ENCODE data around the gene DHFR.
A peak's percentile ranks its signal among the peaks of the same experiment; 100 is the strongest.

DHFR gene
- 6.8 to 12.0 (median 9.5) reads per million in 3 donors for total RNA-seq

DNA sequence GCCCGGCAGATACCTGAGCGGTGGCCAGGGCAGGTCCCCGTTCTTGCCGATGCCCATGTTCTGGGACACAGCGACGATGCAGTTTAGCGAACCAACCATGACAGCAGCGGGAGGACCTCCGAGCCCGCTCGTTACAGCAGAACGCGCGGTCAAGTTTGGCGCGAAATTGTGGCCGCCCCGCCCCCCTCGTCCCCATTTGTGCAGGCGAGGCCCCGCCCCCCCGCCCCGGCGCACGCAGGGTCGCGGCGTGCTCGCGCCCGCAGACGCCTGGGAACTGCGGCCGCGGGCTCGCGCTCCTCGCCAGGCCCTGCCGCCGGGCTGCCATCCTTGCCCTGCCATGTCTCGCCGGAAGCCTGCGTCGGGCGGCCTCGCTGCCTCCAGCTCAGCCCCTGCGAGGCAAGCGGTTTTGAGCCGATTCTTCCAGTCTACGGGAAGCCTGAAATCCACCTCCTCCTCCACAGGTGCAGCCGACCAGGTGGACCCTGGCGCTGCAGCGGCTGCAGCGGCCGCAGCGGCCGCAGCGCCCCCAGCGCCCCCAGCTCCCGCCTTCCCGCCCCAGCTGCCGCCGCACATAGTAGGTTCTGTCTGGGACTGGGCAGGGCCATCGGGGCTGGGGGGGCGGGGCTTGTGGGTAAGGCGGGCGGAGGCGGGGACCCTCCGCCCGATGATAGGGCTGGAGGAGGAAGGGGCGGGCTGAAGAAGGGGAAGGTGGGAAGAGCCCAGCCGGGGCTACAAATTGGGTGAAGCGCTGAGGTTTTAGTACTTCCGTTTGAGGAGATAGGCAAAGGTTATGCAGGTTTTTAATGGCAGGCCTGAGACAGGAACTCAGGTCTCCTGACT, at the start of gene DHFR, which contains the start of gene MSH3:
Gene DHFR (minus strand): TSS at position 593 of the 840 bp plus-strand sequence. CDS start 494 bp downstream, at position 99.
Gene MSH3 (plus strand): TSS at position 262 of the 840 bp plus-strand sequence. CDS start 76 bp downstream, at position 338.
- Histone ChIP-seq H3K4me3 (ENCODE audit: insufficient read depth, low read depth, low read length, poor library complexity, severe bottlenecking) (peak within 1 kb of the TSS; percentile 79), H3K36me3 (ENCODE audit: control insufficient read depth, insufficient read depth, low read length) (peaks cover 9% of the 10 kb centered on the region)
- DNase-seq = peak; percentile 78 to 81 (median 79)

GRCh38 chr5:80704221-80704620, 49.4 kb upstream of the DHFR start:
- Histone ChIP-seq H3K36me3 (ENCODE audit: control insufficient read depth, insufficient read depth, low read length) (peaks cover 3% of the 10 kb centered on the region), H3K27me3 (replicated peaks; ENCODE audit: control insufficient read depth, insufficient read depth, low read length, poor library complexity, severe bottlenecking) (no peaks in the 10 kb centered on the region)
- DNase-seq = no peak

More for the DNA sequence above, at the start of gene DHFR, which contains the start of gene MSH3:
- no peaks in the 10 kb centered on the region for H3K27me3 ChIP-seq (replicated peaks; ENCODE audit: control insufficient read depth, insufficient read depth, low read length, poor library complexity, severe bottlenecking)
- no peaks in the 10 kb centered on the region for H3K9me3 ChIP-seq (ENCODE audit: control insufficient read depth, low read length)
- H3K27ac ChIP-seq (ENCODE audit: insufficient read depth, low read length, poor library complexity, severe bottlenecking) = peak within 1 kb of the TSS; percentile 84
- H3K4me1 ChIP-seq (ENCODE audit: control insufficient read depth, insufficient read depth, low read length, poor library complexity, severe bottlenecking) = peaks cover 12% of the 10 kb centered on the region

DNA sequence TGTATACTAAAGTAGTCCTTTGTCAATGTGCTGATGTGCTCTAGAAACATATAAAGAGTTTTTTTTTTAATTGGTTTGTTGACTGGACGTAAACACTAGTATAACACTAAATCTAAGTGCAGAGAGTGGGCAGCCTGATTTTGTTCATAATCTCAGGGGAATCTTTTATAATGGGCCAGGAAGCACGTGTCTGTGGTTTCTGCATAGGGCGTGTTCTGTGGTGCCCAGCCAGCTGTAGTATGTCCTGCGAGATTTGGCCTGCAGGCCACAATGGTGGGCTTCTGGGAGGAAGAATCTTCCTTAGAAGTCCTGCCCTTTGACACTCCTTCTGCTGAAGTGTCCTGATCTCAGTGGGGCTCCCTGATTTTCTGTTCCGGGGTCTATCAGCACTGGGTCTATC, 49.0 kb upstream of the DHFR start:
- DNase-seq = no peak
- H3K27me3 ChIP-seq (replicated peaks; ENCODE audit: control insufficient read depth, insufficient read depth, low read length, poor library complexity, severe bottlenecking) = no peaks in the 10 kb centered on the region
- no peak overlapping the region for H3K4me3 ChIP-seq (ENCODE audit: insufficient read depth, low read depth, low read length, poor library complexity, severe bottlenecking)
- H3K9me3 ChIP-seq (ENCODE audit: control insufficient read depth, low read length) = no peaks in the 10 kb centered on the region
- peaks cover 3% of the 10 kb centered on the region for H3K36me3 ChIP-seq (ENCODE audit: control insufficient read depth, insufficient read depth, low read length)
- H3K27ac ChIP-seq (ENCODE audit: insufficient read depth, low read length, poor library complexity, severe bottlenecking) = no peak overlapping the region
- no peaks in the 10 kb centered on the region for H3K4me1 ChIP-seq (ENCODE audit: control insufficient read depth, insufficient read depth, low read length, poor library complexity, severe bottlenecking)

More at GRCh38 chr5:80704221-80704620, 49.4 kb upstream of the DHFR start:
- no peaks in the 10 kb centered on the region for H3K4me1 ChIP-seq (ENCODE audit: control insufficient read depth, insufficient read depth, low read length, poor library complexity, severe bottlenecking)
- no peak overlapping the region for H3K27ac ChIP-seq (ENCODE audit: insufficient read depth, low read length, poor library complexity, severe bottlenecking)
- H3K4me3 ChIP-seq (ENCODE audit: insufficient read depth, low read depth, low read length, poor library complexity, severe bottlenecking) = no peak overlapping the region
- H3K9me3 ChIP-seq (ENCODE audit: control insufficient read depth, low read length) = no peaks in the 10 kb centered on the region

GRCh38 chr5:80703291-80703690, 48.5 kb upstream of the DHFR start:
- DNase-seq = no peak
- H3K27me3 ChIP-seq (replicated peaks; ENCODE audit: control insufficient read depth, insufficient read depth, low read length, poor library complexity, severe bottlenecking) = no peaks in the 10 kb centered on the region
- H3K36me3 ChIP-seq (ENCODE audit: control insufficient read depth, insufficient read depth, low read length) = peaks cover 3% of the 10 kb centered on the region
- no peak overlapping the region for H3K4me3 ChIP-seq (ENCODE audit: insufficient read depth, low read depth, low read length, poor library complexity, severe bottlenecking)
- H3K27ac ChIP-seq (ENCODE audit: insufficient read depth, low read length, poor library complexity, severe bottlenecking) = no peak overlapping the region
- H3K4me1 ChIP-seq (ENCODE audit: control insufficient read depth, insufficient read depth, low read length, poor library complexity, severe bottlenecking) = no peaks in the 10 kb centered on the region
- no peaks in the 10 kb centered on the region for H3K9me3 ChIP-seq (ENCODE audit: control insufficient read depth, low read length)

GRCh38 chr5:80701597-80701996, 46.8 kb upstream of the DHFR start:
- DNase-seq = no peak
- no peaks in the 10 kb centered on the region for H3K9me3 ChIP-seq (ENCODE audit: control insufficient read depth, low read length)
- H3K27ac ChIP-seq (ENCODE audit: insufficient read depth, low read length, poor library complexity, severe bottlenecking) = no peak overlapping the region
- H3K27me3 ChIP-seq (replicated peaks; ENCODE audit: control insufficient read depth, insufficient read depth, low read length, poor library complexity, severe bottlenecking) = no peaks in the 10 kb centered on the region
- no peaks in the 10 kb centered on the region for H3K4me1 ChIP-seq (ENCODE audit: control insufficient read depth, insufficient read depth, low read length, poor library complexity, severe bottlenecking)
- H3K36me3 ChIP-seq (ENCODE audit: control insufficient read depth, insufficient read depth, low read length) = no peaks in the 10 kb centered on the region
- no peak overlapping the region for H3K4me3 ChIP-seq (ENCODE audit: insufficient read depth, low read depth, low read length, poor library complexity, severe bottlenecking)

DNA sequence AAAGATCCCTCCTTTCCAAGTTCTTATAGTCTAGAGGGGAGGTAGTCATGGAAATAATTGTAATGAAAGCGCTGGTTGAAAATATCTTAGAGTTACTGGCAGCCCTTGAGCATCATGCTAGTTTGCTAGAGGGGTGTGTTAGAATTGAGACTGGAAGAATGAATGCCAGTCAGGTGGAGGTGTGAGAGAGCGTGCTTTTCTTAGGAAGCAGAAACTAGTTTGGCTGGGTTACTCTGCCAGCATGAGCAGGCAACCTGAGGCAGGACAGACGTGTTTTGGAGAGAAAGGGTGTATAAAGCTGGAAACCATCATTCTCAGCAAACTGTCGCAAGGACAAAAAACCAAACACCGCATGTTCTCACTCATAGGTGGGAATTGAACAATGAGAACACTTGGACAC, 43.6 kb upstream of the DHFR start:
- Histone ChIP-seq H3K36me3 (ENCODE audit: control insufficient read depth, insufficient read depth, low read length) (no peaks in the 10 kb centered on the region), H3K27ac (ENCODE audit: insufficient read depth, low read length, poor library complexity, severe bottlenecking) (no peak overlapping the region), H3K9me3 (ENCODE audit: control insufficient read depth, low read length) (no peaks in the 10 kb centered on the region), H3K27me3 (replicated peaks; ENCODE audit: control insufficient read depth, insufficient read depth, low read length, poor library complexity, severe bottlenecking) (no peaks in the 10 kb centered on the region), H3K4me1 (ENCODE audit: control insufficient read depth, insufficient read depth, low read length, poor library complexity, severe bottlenecking) (no peaks in the 10 kb centered on the region), H3K4me3 (ENCODE audit: insufficient read depth, low read depth, low read length, poor library complexity, severe bottlenecking) (no peak overlapping the region)
- DNase-seq = no peak

DNA sequence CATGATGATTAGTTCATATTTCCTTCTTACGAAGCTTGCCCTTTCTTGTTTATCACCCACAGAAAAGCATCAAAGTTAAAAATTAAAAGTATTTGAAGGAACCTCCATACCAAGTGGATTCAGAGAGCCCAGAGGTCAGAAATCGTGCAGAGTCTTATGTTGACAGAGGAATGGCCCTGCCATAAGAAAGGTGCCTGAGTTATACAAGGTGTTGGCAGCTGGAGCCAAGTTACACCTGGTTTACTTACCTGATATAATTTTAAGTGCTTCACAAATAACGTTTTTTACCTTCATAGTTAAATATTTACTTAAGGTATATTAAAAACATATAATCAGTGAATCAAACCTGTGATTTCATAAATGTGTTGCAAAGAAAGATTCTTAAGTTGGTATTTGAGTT, 42.3 kb upstream of the DHFR start:
- Histone ChIP-seq H3K4me3 (ENCODE audit: insufficient read depth, low read depth, low read length, poor library complexity, severe bottlenecking) (no peak overlapping the region), H3K36me3 (ENCODE audit: control insufficient read depth, insufficient read depth, low read length) (no peaks in the 10 kb centered on the region), H3K9me3 (ENCODE audit: control insufficient read depth, low read length) (no peaks in the 10 kb centered on the region), H3K27me3 (replicated peaks; ENCODE audit: control insufficient read depth, insufficient read depth, low read length, poor library complexity, severe bottlenecking) (no peaks in the 10 kb centered on the region), H3K4me1 (ENCODE audit: control insufficient read depth, insufficient read depth, low read length, poor library complexity, severe bottlenecking) (no peaks in the 10 kb centered on the region), H3K27ac (ENCODE audit: insufficient read depth, low read length, poor library complexity, severe bottlenecking) (no peak overlapping the region)
- no peak for DNase-seq

- H3K27me3 ChIP-seq (replicated peaks; ENCODE audit: control insufficient read depth, insufficient read depth, low read length, poor library complexity, severe bottlenecking) = no peaks in the 10 kb centered on the region
- no peak overlapping the region for H3K4me3 ChIP-seq (ENCODE audit: insufficient read depth, low read depth, low read length, poor library complexity, severe bottlenecking)
- no peaks in the 10 kb centered on the region for H3K36me3 ChIP-seq (ENCODE audit: control insufficient read depth, insufficient read depth, low read length)
- no peaks in the 10 kb centered on the region for H3K4me1 ChIP-seq (ENCODE audit: control insufficient read depth, insufficient read depth, low read length, poor library complexity, severe bottlenecking)
- H3K27ac ChIP-seq (ENCODE audit: insufficient read depth, low read length, poor library complexity, severe bottlenecking) = no peak overlapping the region
- DNase-seq = no peak
- no peaks in the 10 kb centered on the region for H3K9me3 ChIP-seq (ENCODE audit: control insufficient read depth, low read length)
Measured at GRCh38 chr5:80696450-80696849, 41.7 kb upstream of the DHFR start.

DNA sequence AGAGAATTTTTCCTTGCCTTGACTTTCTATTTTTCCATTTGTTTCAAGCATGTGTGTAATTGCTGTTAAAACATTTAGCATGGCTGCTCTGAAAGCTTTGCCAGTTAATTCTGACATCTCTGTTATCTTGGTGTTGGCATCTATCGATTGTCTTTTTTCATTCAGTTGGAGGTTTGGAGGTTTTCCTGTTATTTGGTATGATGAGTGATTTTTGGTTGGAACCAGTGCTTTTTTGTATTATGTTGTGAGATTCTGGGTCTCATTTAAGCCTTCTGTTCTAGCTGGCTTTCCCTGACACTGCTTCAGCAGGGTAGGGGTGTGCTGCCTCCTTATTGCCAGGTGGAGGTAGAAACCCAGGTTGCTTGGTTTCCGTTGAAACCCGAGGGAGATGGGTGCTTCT, 40.9 kb upstream of the DHFR start:
- H3K4me3 ChIP-seq (ENCODE audit: insufficient read depth, low read depth, low read length, poor library complexity, severe bottlenecking) = no peak overlapping the region
- no peaks in the 10 kb centered on the region for H3K27me3 ChIP-seq (replicated peaks; ENCODE audit: control insufficient read depth, insufficient read depth, low read length, poor library complexity, severe bottlenecking)
- no peak for DNase-seq
- H3K9me3 ChIP-seq (ENCODE audit: control insufficient read depth, low read length) = no peaks in the 10 kb centered on the region
- no peaks in the 10 kb centered on the region for H3K4me1 ChIP-seq (ENCODE audit: control insufficient read depth, insufficient read depth, low read length, poor library complexity, severe bottlenecking)
- no peaks in the 10 kb centered on the region for H3K36me3 ChIP-seq (ENCODE audit: control insufficient read depth, insufficient read depth, low read length)
- no peak overlapping the region for H3K27ac ChIP-seq (ENCODE audit: insufficient read depth, low read length, poor library complexity, severe bottlenecking)

DNA sequence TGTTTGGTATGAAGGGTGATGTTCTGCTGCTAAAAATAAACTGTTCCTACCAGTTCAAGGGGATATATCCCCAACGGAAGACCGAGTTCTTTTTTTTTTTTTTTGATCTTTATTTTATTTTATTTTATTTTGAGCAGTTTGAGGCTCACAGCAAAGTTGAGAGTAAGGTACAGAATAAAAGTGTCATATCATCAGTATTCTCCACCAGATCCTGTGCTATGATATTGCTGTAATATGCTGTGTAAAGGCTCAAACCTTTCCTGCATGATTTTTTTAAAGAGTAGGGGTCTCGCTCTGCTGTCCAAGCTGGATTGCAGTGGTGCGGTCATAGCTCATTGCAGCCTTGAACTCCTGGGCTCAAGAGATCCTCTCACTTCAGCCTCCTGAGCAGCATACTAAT, 34.8 kb upstream of the DHFR start:
- Histone ChIP-seq H3K9me3 (ENCODE audit: control insufficient read depth, low read length) (no peaks in the 10 kb centered on the region), H3K36me3 (ENCODE audit: control insufficient read depth, insufficient read depth, low read length) (no peaks in the 10 kb centered on the region), H3K27ac (ENCODE audit: insufficient read depth, low read length, poor library complexity, severe bottlenecking) (no peak overlapping the region), H3K4me1 (ENCODE audit: control insufficient read depth, insufficient read depth, low read length, poor library complexity, severe bottlenecking) (no peaks in the 10 kb centered on the region), H3K27me3 (replicated peaks; ENCODE audit: control insufficient read depth, insufficient read depth, low read length, poor library complexity, severe bottlenecking) (no peaks in the 10 kb centered on the region), H3K4me3 (ENCODE audit: insufficient read depth, low read depth, low read length, poor library complexity, severe bottlenecking) (no peak overlapping the region)
- no peak for DNase-seq
